HCT116 (cell line): ENCODE measurements around the gene C1orf146. TPM values are rescaled to one million over a fixed set of nuclear protein-coding genes. Genes with fewer than 3 reads are reported as not detected.

ENCODE experiments used
- ATAC-seq: fragments of 200-7000 bp; cut with Tn5 transposase; 2 replicates; pipeline ENCODE4 v1.9.1; 2020; ENCODE audit warnings: mild to moderate bottlenecking, moderate library complexity
- BruUV-seq: library from RNA; stranded (reverse); fragments of 400-500 nt; replicated peaks from 2 replicates; lab custom pipeline; 2021; lab: Mats Ljungman, UMichigan
- CTCF ChIA-PET: fragments of 300-600 bp; sonication (Branson Sonifier 250); formaldehyde crosslinking; loops from one replicate; lab custom pipeline; 2021; ENCODE audit warnings: antibody characterized with exemption; lab: Charles Lee
- POLR2A ChIA-PET: fragments of 300-600, 350-600 bp; sonication (Branson Sonifier 250); formaldehyde crosslinking; loops from one replicate; lab custom pipeline; 2021; ENCODE audit warnings: antibody characterized with exemption; lab: Charles Lee
- RAD21 ChIA-PET, 2 experiments: fragments of 300-600 bp; sonication (Branson Sonifier 250); formaldehyde crosslinking; loops; one replicate each; lab custom pipeline; 2023; ENCODE audit warnings: low total read pairs in 2 of 2; ENCODE audit not compliant: uncharacterized antibody in 2 of 2, unreplicated experiment in 2 of 2, low non-redundant PET in 1 of 2; lab: Charles Lee
- DNase-seq: peaks from one replicate; pipeline ENCODE4 v3.0.0-alpha.2; 2010; ENCODE audit warnings: low read depth, low spot score
- H2AFZ ChIP-seq: fragments of 200-600 bp; shearing (Covaris generic), sonication (generic); 2 replicates; pipeline ENCODE4 v1.6.1; 2017; ENCODE audit warnings: low read depth, mixed run types, mixed read lengths, antibody characterized with exemption, low read length; ENCODE audit not compliant: poor library complexity, severe bottlenecking
- H3K27ac ChIP-seq: 2 replicates; pipeline ENCODE4 v1.5.1; 2012; ENCODE audit warnings: low read depth, low read length
- H3K27me3 ChIP-seq: fragments of 200-600 bp; sonication (generic); 2 replicates; pipeline ENCODE4 v1.6.1; 2016; ENCODE audit warnings: mixed run types, low read length, mixed read lengths; ENCODE audit not compliant: insufficient read depth
- H3K36me3 ChIP-seq, 2 experiments: fragments of 200-500 bp in 1 of 2; fragments of 200-600 bp in 1 of 2; sonication (Bioruptor generic) in 1 of 2; sonication (generic) in 1 of 2; 2 replicates each; pipeline versions ENCODE4 v1.5.1 to v1.6.1; 2014 to 2016; ENCODE audit warnings: low read length in 2 of 2, inconsistent platforms in 1 of 2, mixed read lengths in 1 of 2, mixed run types in 1 of 2; ENCODE audit not compliant: insufficient read depth in 2 of 2, control insufficient read depth in 1 of 2
- H3K4me1 ChIP-seq, 2 experiments: fragments of 200-600 bp in 1 of 2; sonication (generic) in 1 of 2; 2 replicates each; pipeline versions ENCODE4 v1.5.1 to v1.6.1; 2012 to 2017; ENCODE audit warnings: low read length in 2 of 2, inconsistent platforms in 1 of 2, mild to moderate bottlenecking in 1 of 2, mixed read lengths in 1 of 2, mixed run types in 1 of 2, moderate library complexity in 1 of 2; ENCODE audit not compliant: insufficient read depth in 2 of 2, control insufficient read depth in 1 of 2
- H3K4me2 ChIP-seq: fragments of 200-600 bp; sonication (generic); 2 replicates; pipeline ENCODE4 v1.6.1; 2017; ENCODE audit warnings: mixed run types, low read length, mixed read lengths
- H3K4me3 ChIP-seq, 2 experiments: fragments of 200-600 bp in 1 of 2; sonication (generic) in 1 of 2; replicated peaks in 1 of 2; 2 replicates each; pipeline ENCODE4 v1.5.1; 2011 to 2016; ENCODE audit warnings: low read length in 2 of 2, control low read depth in 1 of 2, low read depth in 1 of 2, mild to moderate bottlenecking in 1 of 2, mixed read lengths in 1 of 2, mixed run types in 1 of 2
- H3K79me2 ChIP-seq: fragments of 200-600 bp; sonication (generic); 2 replicates; pipeline ENCODE4 v1.6.1; 2017; ENCODE audit warnings: mild to moderate bottlenecking, mixed run types, low read length, moderate library complexity, mixed read lengths; ENCODE audit not compliant: insufficient read depth
- H3K9ac ChIP-seq: fragments of 200-600 bp; sonication (generic); 2 replicates; pipeline ENCODE4 v1.6.1; 2016; ENCODE audit warnings: low read length, mixed read lengths
- H3K9me2 ChIP-seq: fragments of 200-600 bp; sonication (generic), shearing (Covaris generic); 2 replicates; pipeline ENCODE4 v1.6.1; 2017; ENCODE audit warnings: mixed run types, mild to moderate bottlenecking, moderate library complexity; ENCODE audit not compliant: insufficient read depth
- H3K9me3 ChIP-seq, 2 experiments: fragments of 200-500 bp in 1 of 2; fragments of 200-600 bp in 1 of 2; sonication (Bioruptor generic) in 1 of 2; sonication (generic) in 1 of 2; 2 replicates each; pipeline ENCODE4 v1.6.1; 2014 to 2017; ENCODE audit warnings: low read length in 2 of 2, mixed read lengths in 2 of 2, inconsistent platforms in 1 of 2, low read depth in 1 of 2, mild to moderate bottlenecking in 1 of 2, mixed run types in 1 of 2, moderate library complexity in 1 of 2; ENCODE audit not compliant: control insufficient read depth in 1 of 2, insufficient read depth in 1 of 2
- H4K20me1 ChIP-seq: fragments of 200-600 bp; sonication (generic), shearing (Covaris generic); 2 replicates; pipeline ENCODE4 v1.6.1; 2017; ENCODE audit warnings: mixed run types, mild to moderate bottlenecking, moderate library complexity; ENCODE audit not compliant: insufficient read depth
- CBX3 ChIP-seq: IDR thresholded peaks from 2 replicates; pipeline ENCODE4 v1.6.1; 2012; ENCODE audit warnings: low read depth
- CEBPB ChIP-seq: IDR thresholded peaks from 2 replicates; pipeline ENCODE4 v1.6.1; 2012; ENCODE audit warnings: low read depth
- EGR1 ChIP-seq: IDR thresholded peaks from 2 replicates; pipeline ENCODE4 v1.6.1; 2012; ENCODE audit warnings: low read depth
- EZH2phosphoT487 ChIP-seq: fragments of 200-600 bp; IDR thresholded peaks from 2 replicates; pipeline ENCODE4 v1.6.1; 2018; ENCODE audit warnings: antibody characterized with exemption, borderline replicate concordance
- JUND ChIP-seq: IDR thresholded peaks from 2 replicates; pipeline ENCODE4 v1.6.1; 2012
- MAX ChIP-seq: IDR thresholded peaks from 2 replicates; pipeline ENCODE4 v1.6.1; 2012
- POLR2A ChIP-seq: IDR thresholded peaks from 2 replicates; pipeline ENCODE4 v1.7.0; 2011; ENCODE audit warnings: borderline replicate concordance; ENCODE audit not compliant: insufficient read depth, insufficient read length; ENCODE audit errors: extremely low read depth
- POLR2AphosphoS5 ChIP-seq: IDR thresholded peaks from 2 replicates; pipeline ENCODE4 v1.6.1; 2011; ENCODE audit warnings: mild to moderate bottlenecking, low read depth, low read length, moderate library complexity
- RAD21 ChIP-seq: IDR thresholded peaks from 2 replicates; pipeline ENCODE4 v1.6.1; 2012; ENCODE audit warnings: low read depth, mild to moderate bottlenecking
- SP1 ChIP-seq: IDR thresholded peaks from 2 replicates; pipeline ENCODE4 v1.6.1; 2012; ENCODE audit warnings: low read depth
- TCF7L2 ChIP-seq: IDR thresholded peaks from 2 replicates; pipeline ENCODE4 v1.7.0; 2011; ENCODE audit warnings: borderline replicate concordance, inconsistent platforms; ENCODE audit not compliant: insufficient read depth, insufficient read length; ENCODE audit errors: extremely low read depth
- ZBTB33 ChIP-seq: IDR thresholded peaks from 2 replicates; pipeline ENCODE4 v1.6.1; 2011; ENCODE audit warnings: mild to moderate bottlenecking, low read length, moderate library complexity; ENCODE audit not compliant: insufficient replicate concordance; ENCODE audit errors: extremely low read depth
- ZNF274 ChIP-seq: fragments of 200-500 bp; sonication (Bioruptor generic); IDR thresholded peaks from 2 replicates; pipeline ENCODE4 v1.6.1; 2014; ENCODE audit warnings: mild to moderate bottlenecking, low read depth, low read length, inconsistent platforms
- intact Hi-C: fragments of 100-400 bp; cut with micrococcal nuclease; formaldehyde crosslinking; loops from 2 replicates; pipeline ENCODE4 v1.10.0; 2022
- total RNA-seq: library from RNA; stranded (reverse); gene quantifications from one replicate; pipeline ENCODE4 v1.2.1, GENCODE V29; 2021; ENCODE audit not compliant: unreplicated experiment
- TF ChIP-seq, protein P1 (sequence below): IDR thresholded peaks from 2 replicates; pipeline ENCODE4 v1.6.1; 2012

The C1orf146 gene
- total RNA-seq, 1 experiment from 2014 or later: not detected

DNA sequence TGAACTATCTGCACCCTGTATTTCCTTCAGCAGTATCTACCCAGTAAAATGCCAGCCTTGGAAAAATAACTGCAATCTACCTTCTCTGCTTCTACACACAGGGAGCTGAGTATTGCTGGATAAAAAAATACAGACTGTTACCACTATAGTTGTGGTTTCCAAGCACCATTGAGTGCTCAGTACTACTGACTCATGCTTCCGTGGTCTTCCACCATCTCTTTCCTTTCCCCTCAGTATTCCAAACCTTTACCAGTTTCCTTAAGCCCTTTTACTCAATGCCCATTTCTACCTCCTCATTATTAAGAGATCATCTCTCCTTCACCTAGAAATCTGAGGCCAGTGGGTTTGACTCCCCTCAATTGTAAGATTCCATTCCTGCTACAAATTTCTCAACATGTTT, 57.2 kb downstream of the C1orf146 start:
- H3K4me2 ChIP-seq: no peak overlapping the region
- intact Hi-C loops: loop anchor here (5.0 kb wide), 1 partner anchor 743 kb away; no protein-coding TSS in a partner anchor
- no peaks in the 10 kb centered on the region for H3K4me1 ChIP-seq
- DNase-seq (no peak), ATAC-seq (no peak)
- H3K4me3 ChIP-seq: no peak overlapping the region
- H3K27ac ChIP-seq: no peak overlapping the region
- ChIA-PET RAD21 (no interaction called here), CTCF (no interaction called here), POLR2A (interaction anchor here (0.6 kb wide), 1 partner anchor 384 kb away, joined by 3 read pairs; no protein-coding TSS in a partner anchor)
- H3K9ac ChIP-seq: no peak overlapping the region
- no TSS peak for BruUV-seq
- no peak for TF ChIP-seq CEBPB
- TF ChIP-seq POLR2AphosphoS5: no peak
- no peak for TF ChIP-seq TCF7L2
- TF ChIP-seq CBX3: no peak
- no peak for TF ChIP-seq ZNF274
- no peak for TF ChIP-seq EGR1
- no peak for TF ChIP-seq SP1
- TF ChIP-seq RAD21: no peak
- TF ChIP-seq EZH2phosphoT487: no peak
- TF ChIP-seq, protein P1, sequence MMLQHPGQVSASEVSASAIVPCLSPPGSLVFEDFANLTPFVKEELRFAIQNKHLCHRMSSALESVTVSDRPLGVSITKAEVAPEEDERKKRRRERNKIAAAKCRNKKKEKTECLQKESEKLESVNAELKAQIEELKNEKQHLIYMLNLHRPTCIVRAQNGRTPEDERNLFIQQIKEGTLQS: no peak
- no peak for TF ChIP-seq JUND
- no peak for TF ChIP-seq POLR2A
- no peak for TF ChIP-seq ZBTB33
- no peak for TF ChIP-seq MAX
- H3K9me2 ChIP-seq: no peaks in the 10 kb centered on the region
- no peaks in the 10 kb centered on the region for H3K27me3 ChIP-seq
- H3K9me3 ChIP-seq: no peaks in the 10 kb centered on the region
- no peak overlapping the region for H2AFZ ChIP-seq
- no peaks in the 10 kb centered on the region for H4K20me1 ChIP-seq
- no peaks in the 10 kb centered on the region for H3K79me2 ChIP-seq
- peaks cover 9 to 10% of the 10 kb centered on the region in 2 experiments; a peak in 3 of 4 replicates for H3K36me3 ChIP-seq
